Natural killer cell (primary cell): Measurements from ENCODE around the gene DCAF10. TPM values are rescaled to one million over a fixed set of nuclear protein-coding genes. Genes with fewer than 3 reads are reported as not detected.

Experiments used
- ATAC-seq, 3 donors: fragments of 150-1000 bp in 2 of 3; fragments of 200-7000 bp in 1 of 3; cut with Tn5 transposase; 1 replicate in 1 of 3; 2 replicates in 2 of 3; pipeline ENCODE4 v1.10.0; 2021; ENCODE audit warnings: mild to moderate bottlenecking in 2 of 3, moderate library complexity in 2 of 3
- DNase-seq, 2 donors: peaks; one replicate each; pipeline versions ENCODE4 v3.0.0 to v3.0.0-alpha.2; 2013 to 2021; ENCODE audit warnings: mixed read lengths in 1 of 2
- H3K27ac ChIP-seq: one replicate; pipeline ENCODE4 v1.5.1; 2013; ENCODE audit warnings: mild to moderate bottlenecking, low read length
- H3K27me3 ChIP-seq: one replicate; pipeline ENCODE4 v1.6.1; 2013; ENCODE audit warnings: low read length; ENCODE audit not compliant: control insufficient read depth, insufficient read depth
- H3K36me3 ChIP-seq: one replicate; pipeline ENCODE4 v1.6.1; 2013; ENCODE audit warnings: low read length; ENCODE audit not compliant: control insufficient read depth, insufficient read depth
- H3K4me1 ChIP-seq: one replicate; pipeline ENCODE4 v1.6.1; 2013; ENCODE audit warnings: low read length; ENCODE audit not compliant: control insufficient read depth, insufficient read depth
- H3K4me3 ChIP-seq: one replicate; pipeline ENCODE4 v1.5.1; 2013; ENCODE audit warnings: low read length
- H3K9me3 ChIP-seq: one replicate; pipeline ENCODE4 v1.6.1; 2013; ENCODE audit warnings: low read length; ENCODE audit not compliant: control insufficient read depth, insufficient read depth
- H3K27ac Mint-ChIP-seq, 2 donors: one replicate each; pipeline ENCODE4 v1.8.0; 2022; ENCODE audit warnings: mild to moderate bottlenecking in 2 of 2, mixed read lengths in 2 of 2, moderate library complexity in 1 of 2
- H3K27me3 Mint-ChIP-seq, 2 donors: one replicate each; pipeline ENCODE4 v1.8.0; 2022; ENCODE audit warnings: low read depth in 2 of 2, mixed read lengths in 2 of 2
- H3K36me3 Mint-ChIP-seq: one replicate; pipeline ENCODE4 v1.8.0; 2022; ENCODE audit warnings: mixed read lengths
- H3K4me1 Mint-ChIP-seq, 2 donors: one replicate each; pipeline ENCODE4 v1.8.0; 2022; ENCODE audit warnings: mixed read lengths in 2 of 2
- H3K4me3 Mint-ChIP-seq: one replicate; pipeline ENCODE4 v1.8.0; 2022; ENCODE audit warnings: mild to moderate bottlenecking, moderate library complexity, mixed read lengths
- H3K9me3 Mint-ChIP-seq, 2 donors: one replicate each; pipeline ENCODE4 v1.8.0; 2022; ENCODE audit warnings: mixed read lengths in 2 of 2
- WGBS: methylation state at CpG from one replicate; pipeline ENCODE4 v1.1.7; 2013; ENCODE audit warnings: missing lambda C conversion rate; ENCODE audit not compliant: insufficient coverage; 5-methylcytosine and 5-hydroxymethylcytosine counted together
- intact Hi-C: fragments of 100-400 bp; cut with micrococcal nuclease; formaldehyde crosslinking; loops from one replicate; pipeline ENCODE4 v1.14.2; 2022
- total RNA-seq, 4 donors: library from RNA; stranded (reverse); fragments of 120-200 nt in 1 of 4; gene quantifications; one replicate each; pipeline versions ENCODE4 v1.2.3 to v1.2.4, GENCODE V29; 2013 to 2022
- TF ChIP-seq, protein P1 (sequence below): fragments of 200-600 bp; IDR thresholded peaks from one replicate; pipeline ENCODE4 v1.8.0; 2022; ENCODE audit warnings: antibody characterized with exemption

Gene DCAF10
- total RNA-seq, 3 donors from 2014 or later (not counting 1 experiment from before 2014, with no cell fraction given) = 12.9 to 21.0 (median 18.5) TPM

DNA sequence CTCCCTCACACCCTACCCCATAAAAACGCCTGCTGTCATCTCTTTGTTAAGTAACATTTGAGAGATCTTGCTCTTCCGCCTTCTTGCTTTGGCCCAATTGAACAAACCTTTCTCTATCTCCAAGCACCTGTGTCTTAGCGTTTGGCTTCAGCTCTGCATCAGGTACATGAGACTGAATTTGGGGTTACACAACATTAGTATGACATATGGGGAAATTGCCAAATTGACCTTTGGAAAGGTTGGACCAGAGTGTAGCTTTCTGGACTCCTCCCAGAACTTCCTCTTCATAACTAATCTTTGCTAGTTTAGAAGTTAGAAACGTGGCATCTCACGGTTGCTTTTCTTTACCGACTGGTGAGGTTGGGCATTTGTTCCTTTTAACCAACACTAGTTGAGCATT, 12.3 kb upstream of the DCAF10 start:
- Histone ChIP-seq H3K4me1 (peaks cover 11% of the 10 kb centered on the region), H3K9me3 (no peaks in the 10 kb centered on the region), H3K4me3 (no peak overlapping the region), H3K36me3 (no peaks in the 10 kb centered on the region), H3K27ac (no peak overlapping the region), H3K27me3 (no peaks in the 10 kb centered on the region)
- no peak for DNase-seq
- WGBS = 92% methylated on average over 6 of the region's 6 CpGs
- H3K27ac Mint-ChIP-seq = no peak overlapping the region
- ATAC-seq = no peak
- no peaks in the 10 kb centered on the region for H3K36me3 Mint-ChIP-seq
- TF ChIP-seq, protein P1, sequence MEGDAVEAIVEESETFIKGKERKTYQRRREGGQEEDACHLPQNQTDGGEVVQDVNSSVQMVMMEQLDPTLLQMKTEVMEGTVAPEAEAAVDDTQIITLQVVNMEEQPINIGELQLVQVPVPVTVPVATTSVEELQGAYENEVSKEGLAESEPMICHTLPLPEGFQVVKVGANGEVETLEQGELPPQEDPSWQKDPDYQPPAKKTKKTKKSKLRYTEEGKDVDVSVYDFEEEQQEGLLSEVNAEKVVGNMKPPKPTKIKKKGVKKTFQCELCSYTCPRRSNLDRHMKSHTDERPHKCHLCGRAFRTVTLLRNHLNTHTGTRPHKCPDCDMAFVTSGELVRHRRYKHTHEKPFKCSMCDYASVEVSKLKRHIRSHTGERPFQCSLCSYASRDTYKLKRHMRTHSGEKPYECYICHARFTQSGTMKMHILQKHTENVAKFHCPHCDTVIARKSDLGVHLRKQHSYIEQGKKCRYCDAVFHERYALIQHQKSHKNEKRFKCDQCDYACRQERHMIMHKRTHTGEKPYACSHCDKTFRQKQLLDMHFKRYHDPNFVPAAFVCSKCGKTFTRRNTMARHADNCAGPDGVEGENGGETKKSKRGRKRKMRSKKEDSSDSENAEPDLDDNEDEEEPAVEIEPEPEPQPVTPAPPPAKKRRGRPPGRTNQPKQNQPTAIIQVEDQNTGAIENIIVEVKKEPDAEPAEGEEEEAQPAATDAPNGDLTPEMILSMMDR = no peak
- intact Hi-C loops = no loop called here
- peak overlapping the region; percentile 3 for H3K4me3 Mint-ChIP-seq
- H3K9me3 Mint-ChIP-seq = no peaks in the 10 kb centered on the region
- H3K4me1 Mint-ChIP-seq = peaks cover 14 to 18% of the 10 kb centered on the region in 2 donors
- H3K27me3 Mint-ChIP-seq = peaks cover 0 to 2% of the 10 kb centered on the region in 2 donors

DNA sequence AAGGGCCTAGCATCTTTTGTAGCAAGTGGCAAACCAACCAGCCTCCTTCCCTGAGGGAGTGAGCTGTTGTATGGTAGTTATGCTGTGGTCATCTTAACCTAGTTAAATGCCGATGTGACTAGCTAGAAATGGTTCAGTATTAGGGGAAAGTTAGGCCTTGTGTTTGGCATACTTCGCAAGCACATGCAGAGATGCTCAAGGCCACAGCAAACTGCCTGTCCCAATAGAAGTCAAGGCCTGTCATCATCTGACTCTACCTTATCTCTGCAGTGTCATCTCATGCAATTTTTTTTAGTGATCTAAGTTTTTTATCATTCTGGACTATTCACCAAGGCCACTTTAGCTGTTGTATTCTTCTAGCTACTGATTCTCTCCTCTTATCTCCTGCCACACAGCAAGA, 10.5 kb upstream of the DCAF10 start:
- Histone ChIP-seq H3K27me3 (no peaks in the 10 kb centered on the region), H3K4me1 (peaks cover 6% of the 10 kb centered on the region), H3K36me3 (no peaks in the 10 kb centered on the region), H3K27ac (no peak overlapping the region), H3K9me3 (no peaks in the 10 kb centered on the region), H3K4me3 (no peak overlapping the region)
- 93% methylated on average over 2 of the region's 2 CpGs for WGBS
- Mint-ChIP-seq H3K4me3 (no peak overlapping the region), H3K27ac (no peak overlapping the region), H3K36me3 (no peaks in the 10 kb centered on the region), H3K9me3 (no peaks in the 10 kb centered on the region), H3K27me3 (peaks cover 0 to 2% of the 10 kb centered on the region in 2 donors), H3K4me1 (peaks cover 1 to 2% of the 10 kb centered on the region in 2 donors)
- intact Hi-C loops = no loop called here
- DNase-seq = no peak
- no peak for ATAC-seq
- TF ChIP-seq, protein P1 = no peak

DNA sequence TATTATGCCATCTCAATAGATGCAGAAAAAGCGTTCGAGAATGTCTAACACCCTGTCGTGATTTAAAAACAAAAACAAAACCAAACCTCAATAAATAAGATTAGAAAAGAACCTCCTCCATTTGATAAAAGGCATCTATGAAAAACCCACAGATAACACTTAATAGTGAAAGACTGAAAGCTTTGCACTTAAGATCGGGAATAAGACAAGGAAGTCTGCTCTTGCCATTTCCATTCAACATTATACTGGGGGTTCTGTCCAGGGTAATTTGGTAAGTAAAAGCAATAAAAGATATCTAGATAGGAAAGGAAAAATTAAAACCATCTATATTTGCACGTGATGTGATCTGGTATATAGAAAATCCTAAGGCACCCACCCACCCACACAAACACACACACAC, 8.5 kb upstream of the DCAF10 start:
- 94% methylated on average over 3 of the region's 5 CpGs for WGBS
- intact Hi-C loops = no loop called here
- H3K4me3 Mint-ChIP-seq = no peak overlapping the region

DNA sequence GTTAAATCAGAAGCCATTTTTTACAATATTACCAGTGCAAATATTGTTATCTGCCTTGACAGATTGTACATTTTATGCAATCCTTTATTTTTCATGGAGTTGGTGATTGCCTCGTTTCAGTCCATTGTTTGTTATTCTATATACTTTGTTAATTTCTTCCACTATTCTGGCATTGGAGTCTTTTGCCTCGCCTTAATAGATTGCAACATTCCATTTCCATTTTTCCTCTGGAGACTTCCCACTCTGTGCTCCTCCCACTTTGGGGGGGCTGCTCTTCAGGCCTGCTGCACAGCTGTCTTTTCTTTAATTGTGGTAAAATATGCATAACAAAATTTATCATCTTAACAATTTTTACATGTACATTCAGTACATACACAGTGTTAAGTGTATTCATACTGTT, 4.4 kb upstream of the DCAF10 start:
- Mint-ChIP-seq H3K4me3 (no peak overlapping the region), H3K27ac (no peak overlapping the region), H3K27me3 (peaks cover 0 to 2% of the 10 kb centered on the region in 2 donors), H3K4me1 (peaks cover 0 to 4% of the 10 kb centered on the region in 2 donors), H3K9me3 (no peaks in the 10 kb centered on the region), H3K36me3 (no peaks in the 10 kb centered on the region)
- intact Hi-C loops = no loop called here
- TF ChIP-seq, protein P1 = no peak
- peaks cover 7% of the 10 kb centered on the region for H3K4me1 ChIP-seq
- H3K4me3 ChIP-seq = no peak overlapping the region
- ATAC-seq (no peak), DNase-seq (no peak)
- 80% methylated on average over 1 of the region's 2 CpGs for WGBS
- H3K9me3 ChIP-seq = no peaks in the 10 kb centered on the region
- no peaks in the 10 kb centered on the region for H3K36me3 ChIP-seq
- H3K27me3 ChIP-seq = no peaks in the 10 kb centered on the region
- H3K27ac ChIP-seq = no peak overlapping the region

More for the DNA sequence above, 8.5 kb upstream of the DCAF10 start:
- H3K27me3 Mint-ChIP-seq = peaks cover 0 to 4% of the 10 kb centered on the region in 2 donors
- no peaks in the 10 kb centered on the region for H3K36me3 Mint-ChIP-seq
- H3K9me3 ChIP-seq = no peaks in the 10 kb centered on the region
- no peak overlapping the region for H3K4me3 ChIP-seq
- H3K4me1 Mint-ChIP-seq = no peaks in the 10 kb centered on the region
- no peak overlapping the region for H3K27ac Mint-ChIP-seq
- ATAC-seq (no peak), DNase-seq (no peak)
- no peak overlapping the region for H3K27ac ChIP-seq
- H3K4me1 ChIP-seq = no peaks in the 10 kb centered on the region
- no peaks in the 10 kb centered on the region for H3K27me3 ChIP-seq
- TF ChIP-seq, protein P1 = no peak
- H3K36me3 ChIP-seq = no peaks in the 10 kb centered on the region
- H3K9me3 Mint-ChIP-seq = no peaks in the 10 kb centered on the region
